Smooth muscle cell (in vitro differentiated cells): ENCODE results near the gene CCDC160. TPM values are rescaled to one million over a fixed set of nuclear protein-coding genes. Genes with fewer than 3 reads are reported as not detected.
"Not testable (repeated sequence)": the region's sequence is repeated elsewhere in the genome, so short reads cannot be mapped to it uniquely, and the experiment has no call there.

Experiments used
- DNase-seq: peaks from one replicate; lab custom pipeline; 2025; ENCODE audit not compliant: unreplicated experiment; lab: John Stamatoyannopoulos, UW
- H2AFZ ChIP-seq: fragments of 200-600 bp; sonication (generic); 2 replicates; pipeline ENCODE4 v1.6.0; 2016; ENCODE audit warnings: antibody characterized with exemption, low read depth, mild to moderate bottlenecking
- H3F3A ChIP-seq: fragments of 200-600 bp; sonication (generic); 2 replicates; pipeline ENCODE4 v1.6.0; 2017; ENCODE audit warnings: antibody characterized with exemption, low read depth
- H3K27ac ChIP-seq: fragments of 200-600 bp; sonication (generic); 2 replicates; pipeline ENCODE4 v1.5.1; 2016; ENCODE audit warnings: low read depth, mild to moderate bottlenecking
- H3K27me3 ChIP-seq: fragments of 200-600 bp; sonication (generic); 2 replicates; pipeline ENCODE4 v1.6.1; 2016; ENCODE audit warnings: low read depth, mild to moderate bottlenecking
- H3K36me3 ChIP-seq: fragments of 200-600 bp; sonication (generic); 2 replicates; pipeline ENCODE4 v1.5.1; 2016; ENCODE audit warnings: low read depth
- H3K4me1 ChIP-seq: fragments of 200-600 bp; sonication (generic); 2 replicates; pipeline ENCODE4 v1.5.1; 2016; ENCODE audit warnings: low read depth
- H3K4me2 ChIP-seq: fragments of 200-600 bp; sonication (generic); 2 replicates; pipeline ENCODE4 v1.6.0; 2016; ENCODE audit warnings: mild to moderate bottlenecking
- H3K4me3 ChIP-seq: fragments of 200-600 bp; sonication (generic); 2 replicates; pipeline ENCODE4 v1.5.1; 2016; ENCODE audit warnings: mild to moderate bottlenecking
- H3K79me2 ChIP-seq: fragments of 200-600 bp; sonication (generic); 2 replicates; pipeline ENCODE4 v1.6.0; 2016; ENCODE audit warnings: low read depth, mild to moderate bottlenecking
- H3K9ac ChIP-seq: fragments of 200-600 bp; sonication (generic); 2 replicates; pipeline ENCODE4 v1.6.0; 2016; ENCODE audit warnings: low read depth
- H3K9me3 ChIP-seq: fragments of 200-600 bp; sonication (generic); replicated peaks from 2 replicates; pipeline ENCODE4 v1.5.1; 2016; ENCODE audit warnings: low read depth
- H4K20me1 ChIP-seq: fragments of 200-600 bp; sonication (generic); 2 replicates; pipeline ENCODE4 v1.6.0; 2016; ENCODE audit warnings: low read depth
- CTCF ChIP-seq: fragments of 200-600 bp; sonication (generic); IDR thresholded peaks from 2 replicates; pipeline ENCODE4 v1.5.1; 2017; ENCODE audit warnings: borderline replicate concordance, mild to moderate bottlenecking, antibody characterized with exemption; ENCODE audit not compliant: insufficient read depth, poor library complexity, severe bottlenecking
- WGBS: methylation state at CpG from one replicate; pipeline ENCODE4 v1.1.7; 2016; ENCODE audit warnings: low lambda C conversion rate; 5-methylcytosine and 5-hydroxymethylcytosine counted together
- polyA plus RNA-seq: library from polyadenylated mRNA; unstranded; fragments of >200 nt; fragmentation: Nextera tagmentation; extraction: Ambion mirVana; gene quantifications from 2 replicates; pipeline ENCODE4 v1.2.1, GENCODE V29; 2016
- total RNA-seq: library from RNA; depleted of rRNA; stranded (reverse); fragments of >200 nt; gene quantifications from 2 replicates; pipeline ENCODE4 v1.2.3, GENCODE V29; 2014

Gene CCDC160
- total and polyA plus RNA-seq, 2 experiments from 2014 or later = 0.29 to 0.40 TPM

DNA sequence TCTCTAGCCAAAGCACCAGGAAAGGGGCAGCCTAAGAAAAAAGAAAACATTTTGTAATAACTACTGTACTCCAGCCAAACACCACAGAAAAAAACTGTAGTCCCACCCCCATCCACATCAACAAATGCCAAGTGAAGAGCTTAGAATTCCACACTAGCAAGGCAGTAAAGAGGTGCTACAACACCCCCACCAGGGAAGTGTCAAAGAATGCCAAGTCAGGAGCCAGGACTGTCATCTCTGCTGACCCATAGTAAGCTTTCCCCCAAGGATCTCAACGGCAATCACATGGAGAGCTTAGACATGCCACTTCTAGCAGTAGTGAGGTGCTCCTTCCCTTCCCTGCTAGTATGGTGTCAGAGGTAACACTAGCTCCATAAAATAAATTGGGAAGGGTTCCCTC is 34.4 kb upstream of the CCDC160 start:
- no peaks in the 10 kb centered on the region for H3K36me3 ChIP-seq
- 61% methylated on average over 1 of the region's 1 CpG for WGBS
- H4K20me1 ChIP-seq = no peaks in the 10 kb centered on the region
- no peak for TF ChIP-seq CTCF
- H3K27me3 ChIP-seq = no peaks in the 10 kb centered on the region
- H3K27ac ChIP-seq = no peak overlapping the region
- no peaks in the 10 kb centered on the region for H3K79me2 ChIP-seq
- no peak overlapping the region for H3K4me2 ChIP-seq
- H3F3A ChIP-seq = no peaks in the 10 kb centered on the region
- no peak overlapping the region for H2AFZ ChIP-seq
- H3K4me3 ChIP-seq = no peak overlapping the region
- H3K9ac ChIP-seq = no peak overlapping the region
- no peaks in the 10 kb centered on the region for H3K9me3 ChIP-seq
- H3K4me1 ChIP-seq = no peaks in the 10 kb centered on the region
- DNase-seq = no peak

GRCh38 chrX:134206221-134206620 is 30.8 kb upstream of the CCDC160 start:
- Histone ChIP-seq H3F3A (no peaks in the 10 kb centered on the region), H3K27ac (no peak overlapping the region), H3K4me2 (no peak overlapping the region), H2AFZ (no peak overlapping the region), H3K27me3 (no peaks in the 10 kb centered on the region), H3K9me3 (peaks cover 3% of the 10 kb centered on the region), H4K20me1 (no peaks in the 10 kb centered on the region), H3K36me3 (no peaks in the 10 kb centered on the region), H3K4me3 (no peak overlapping the region), H3K4me1 (no peaks in the 10 kb centered on the region), H3K9ac (no peak overlapping the region), H3K79me2 (no peaks in the 10 kb centered on the region)
- no peak for TF ChIP-seq CTCF
- WGBS = 56% methylated on average over 3 of the region's 3 CpGs
- no peak for DNase-seq

GRCh38 chrX:134210465-134210864 is 26.5 kb upstream of the CCDC160 start:
- no peak overlapping the region for H3K27ac ChIP-seq
- no peak overlapping the region for H3K9ac ChIP-seq
- DNase-seq = no peak
- H3K79me2 ChIP-seq = no peaks in the 10 kb centered on the region
- H3F3A ChIP-seq = no peaks in the 10 kb centered on the region
- no peaks in the 10 kb centered on the region for H4K20me1 ChIP-seq
- no peaks in the 10 kb centered on the region for H3K4me1 ChIP-seq
- H3K4me3 ChIP-seq = no peak overlapping the region
- no peaks in the 10 kb centered on the region for H3K27me3 ChIP-seq
- H3K9me3 ChIP-seq = peaks cover 3% of the 10 kb centered on the region
- no peak for TF ChIP-seq CTCF
- H3K4me2 ChIP-seq = no peak overlapping the region
- no peaks in the 10 kb centered on the region for H3K36me3 ChIP-seq
- H2AFZ ChIP-seq = no peak overlapping the region

GRCh38 chrX:134235236-134235635 is 1.7 kb upstream of the CCDC160 start:
- Histone ChIP-seq H3K27me3 (no peaks in the 10 kb centered on the region), H4K20me1 (no peaks in the 10 kb centered on the region), H3K36me3 (no peaks in the 10 kb centered on the region), H3K4me1 (no peaks in the 10 kb centered on the region), H3K4me3 (no peak overlapping the region), H3K9ac (no peak overlapping the region), H2AFZ (no peak overlapping the region), H3K4me2 (no peak overlapping the region), H3K79me2 (no peaks in the 10 kb centered on the region), H3F3A (no peaks in the 10 kb centered on the region), H3K27ac (no peak overlapping the region), H3K9me3 (no peaks in the 10 kb centered on the region)
- no peak for TF ChIP-seq CTCF
- no peak for DNase-seq
- WGBS = 69% methylated on average over 4 of the region's 4 CpGs

GRCh38 chrX:134238144-134238543 is 1.2 kb downstream of the CCDC160 start:
- not testable (repeated sequence) for H3K27ac ChIP-seq, H3K79me2 ChIP-seq
- WGBS = 94% methylated on average over 7 of the region's 9 CpGs

More at GRCh38 chrX:134238144-134238543, 1.2 kb downstream of the CCDC160 start:
- H3F3A ChIP-seq, H3K27me3 ChIP-seq, DNase-seq, H3K4me1 ChIP-seq, H3K4me2 ChIP-seq, H3K9me3 ChIP-seq, H4K20me1 ChIP-seq, H3K36me3 ChIP-seq, H2AFZ ChIP-seq, H3K9ac ChIP-seq: not testable (repeated sequence)
- H3K4me3 ChIP-seq = peak overlapping the region; percentile 58
